GM21390 (cell line): ENCODE results near the gene FSD1L.

Experiments used
- ATAC-seq: cut with Tn5 transposase; IDR thresholded peaks from one replicate; pipeline ENCODE4 v1.9.1; 2021; ENCODE audit not compliant: unreplicated experiment

Gene FSD1L

GRCh38 chr9:105432247-105432842, 15.5 kb upstream of the FSD1L start:
- no peak for ATAC-seq

GRCh38 chr9:105435453-105435852, 12.4 kb upstream of the FSD1L start:
- no peak for ATAC-seq

- ATAC-seq = no peak
Observed at GRCh38 chr9:105436783-105437182, 11.1 kb upstream of the FSD1L start.

GRCh38 chr9:105437704-105438103, 10.1 kb upstream of the FSD1L start:
- ATAC-seq = no peak

- no peak for ATAC-seq
Observed at GRCh38 chr9:105438141-105438806, 9.6 kb upstream of the FSD1L start.

- no peak for ATAC-seq
Observed at GRCh38 chr9:105439428-105439827, 8.4 kb upstream of the FSD1L start.

- ATAC-seq = no peak
Observed at GRCh38 chr9:105441616-105442160, 6.1 kb upstream of the FSD1L start.

GRCh38 chr9:105443121-105443520, 4.7 kb upstream of the FSD1L start:
- ATAC-seq = no peak

- no peak for ATAC-seq
Observed at GRCh38 chr9:105444130-105444529, 3.7 kb upstream of the FSD1L start.

GRCh38 chr9:105445203-105445881, 2.5 kb upstream of the FSD1L start:
- ATAC-seq = no peak

GRCh38 chr9:105447386-105447813, 434 bp upstream of the FSD1L start:
- ATAC-seq = no peak

- ATAC-seq = no peak
Observed at GRCh38 chr9:105449081-105449480, 1.2 kb downstream of the FSD1L start.

GRCh38 chr9:105452185-105452584, 4.4 kb downstream of the FSD1L start:
- ATAC-seq = no peak

- no peak for ATAC-seq
Observed at GRCh38 chr9:105455836-105456475, 8.1 kb downstream of the FSD1L start.

GRCh38 chr9:105457560-105458294, 9.9 kb downstream of the FSD1L start:
- ATAC-seq = no peak

- no peak for ATAC-seq
Observed at GRCh38 chr9:105458404-105458803, 10.6 kb downstream of the FSD1L start.

GRCh38 chr9:105459336-105459735, 11.5 kb downstream of the FSD1L start:
- ATAC-seq = no peak

GRCh38 chr9:105466898-105467455, 19.1 kb downstream of the FSD1L start:
- ATAC-seq = no peak

GRCh38 chr9:105468875-105469274, 21.0 kb downstream of the FSD1L start:
- no peak for ATAC-seq

GRCh38 chr9:105473221-105473620, 25.4 kb downstream of the FSD1L start:
- no peak for ATAC-seq

GRCh38 chr9:105475302-105475701, 27.5 kb downstream of the FSD1L start:
- ATAC-seq = no peak
